Endothelial cell of umbilical vein (primary cell): ENCODE measurements around the gene SYNDIG1.

Source experiments
- CTCF ChIP-seq, 2 donors: IDR thresholded peaks; 1 replicate in 1 of 2; 2 replicates in 1 of 2; pipeline ENCODE4 v1.5.1; 2011; ENCODE audit warnings: low read length in 2 of 2, mild to moderate bottlenecking in 2 of 2, moderate library complexity in 2 of 2, control low read depth in 1 of 2, inconsistent platforms in 1 of 2, low read depth in 1 of 2; ENCODE audit not compliant: insufficient read depth in 1 of 2; ENCODE audit errors: extremely low read depth in 1 of 2
- EZH2 ChIP-seq: IDR thresholded peaks from 2 replicates; pipeline ENCODE4 v1.6.1; 2012; ENCODE audit warnings: borderline replicate concordance, low read depth, mild to moderate bottlenecking, moderate library complexity, low read length, inconsistent platforms; ENCODE audit not compliant: severe bottlenecking
- FOS ChIP-seq: IDR thresholded peaks from 2 replicates; pipeline ENCODE4 v1.6.1; 2011; ENCODE audit warnings: mild to moderate bottlenecking, low read length, moderate library complexity, borderline replicate concordance; ENCODE audit not compliant: insufficient read depth
- JUN ChIP-seq: IDR thresholded peaks from 2 replicates; pipeline ENCODE4 v1.6.1; 2011; ENCODE audit warnings: borderline replicate concordance, low read depth; ENCODE audit not compliant: insufficient read length, insufficient read depth
- MYC ChIP-seq: IDR thresholded peaks from one replicate; pipeline ENCODE4 v1.6.1; 2011; ENCODE audit warnings: mild to moderate bottlenecking, low read depth, low read length
- POLR2A ChIP-seq: IDR thresholded peaks from 2 replicates; pipeline ENCODE4 v1.6.1; 2012; ENCODE audit warnings: low read depth, mild to moderate bottlenecking, control low read depth, low read length
- POLR2AphosphoS5 ChIP-seq: IDR thresholded peaks from 2 replicates; pipeline ENCODE4 v1.6.1; 2012; ENCODE audit warnings: low read depth, mild to moderate bottlenecking, control low read depth, low read length, moderate library complexity; ENCODE audit not compliant: insufficient read depth
- TF ChIP-seq, protein P1 (sequence below): IDR thresholded peaks from 2 replicates; pipeline ENCODE4 v1.6.1; 2011; ENCODE audit not compliant: insufficient read depth, insufficient read length

DNA sequence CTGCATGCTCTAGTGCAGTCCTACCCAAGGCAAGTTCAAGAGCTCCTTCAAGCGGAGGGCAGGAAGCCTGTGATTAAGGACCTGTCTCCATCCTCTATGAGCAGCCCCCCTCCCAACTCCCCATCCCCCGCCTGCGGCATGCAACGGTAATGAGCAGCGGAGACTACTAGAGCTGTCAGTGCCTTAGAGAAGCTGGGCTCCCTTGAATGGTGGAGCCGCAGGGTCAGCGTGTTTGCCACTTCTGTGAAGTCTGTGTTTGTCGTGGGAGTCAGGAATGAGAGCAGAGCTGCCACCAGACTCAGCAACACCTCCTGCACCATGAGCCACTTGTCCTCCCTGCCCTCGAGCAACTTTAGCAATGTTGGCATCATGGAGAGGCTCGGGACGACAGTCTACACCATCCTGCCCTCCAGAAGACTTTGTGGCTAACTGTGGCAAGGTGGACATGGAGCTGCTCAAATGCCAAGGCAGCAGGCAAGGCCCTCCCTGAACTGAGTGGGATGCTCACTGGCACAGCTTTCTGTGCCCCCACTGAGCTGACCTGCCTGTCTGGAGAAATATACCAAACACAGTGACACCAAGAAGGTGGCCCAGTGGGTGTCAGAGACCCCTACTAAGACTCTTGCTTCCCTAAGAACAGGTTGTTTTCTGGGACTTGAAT is 23.8 kb upstream of the SYNDIG1 start:
- TF ChIP-seq FOS, result no peak
- TF ChIP-seq EZH2, result no peak
- TF ChIP-seq POLR2AphosphoS5, result no peak
- TF ChIP-seq POLR2A, result no peak
- TF ChIP-seq CTCF (IDR thresholded peaks at IDR 0.05; ENCODE audit: extremely low read depth in 1 of 2, insufficient read depth in 1 of 2, low read depth in 1 of 2, low read length in 2 of 2), result no peak
- TF ChIP-seq, protein P1, sequence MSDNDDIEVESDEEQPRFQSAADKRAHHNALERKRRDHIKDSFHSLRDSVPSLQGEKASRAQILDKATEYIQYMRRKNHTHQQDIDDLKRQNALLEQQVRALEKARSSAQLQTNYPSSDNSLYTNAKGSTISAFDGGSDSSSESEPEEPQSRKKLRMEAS, result no peak
- no peak for TF ChIP-seq MYC
- no peak for TF ChIP-seq JUN
